ENCODE results near the gene PPP3CB.

GRCh38 chr10:73509695-73510094, 13.9 kb upstream of the PPP3CB start:
- TF ChIP-seq POLR2A (IDR thresholded peaks at IDR 0.05) (no peak), CTCF (IDR thresholded peaks at IDR 0.05) (no peak)
